ENCODE data around the gene RPP21. TPM values are rescaled to one million over a fixed set of nuclear protein-coding genes. Genes with fewer than 3 reads are reported as not detected.

The RPP21 gene
- total and polyA plus RNA-seq, 2 of the 8 experiments (the other 6 are each of a cell fraction or from before 2014, with no cell fraction given): 63.0 to 219 TPM

DNA sequence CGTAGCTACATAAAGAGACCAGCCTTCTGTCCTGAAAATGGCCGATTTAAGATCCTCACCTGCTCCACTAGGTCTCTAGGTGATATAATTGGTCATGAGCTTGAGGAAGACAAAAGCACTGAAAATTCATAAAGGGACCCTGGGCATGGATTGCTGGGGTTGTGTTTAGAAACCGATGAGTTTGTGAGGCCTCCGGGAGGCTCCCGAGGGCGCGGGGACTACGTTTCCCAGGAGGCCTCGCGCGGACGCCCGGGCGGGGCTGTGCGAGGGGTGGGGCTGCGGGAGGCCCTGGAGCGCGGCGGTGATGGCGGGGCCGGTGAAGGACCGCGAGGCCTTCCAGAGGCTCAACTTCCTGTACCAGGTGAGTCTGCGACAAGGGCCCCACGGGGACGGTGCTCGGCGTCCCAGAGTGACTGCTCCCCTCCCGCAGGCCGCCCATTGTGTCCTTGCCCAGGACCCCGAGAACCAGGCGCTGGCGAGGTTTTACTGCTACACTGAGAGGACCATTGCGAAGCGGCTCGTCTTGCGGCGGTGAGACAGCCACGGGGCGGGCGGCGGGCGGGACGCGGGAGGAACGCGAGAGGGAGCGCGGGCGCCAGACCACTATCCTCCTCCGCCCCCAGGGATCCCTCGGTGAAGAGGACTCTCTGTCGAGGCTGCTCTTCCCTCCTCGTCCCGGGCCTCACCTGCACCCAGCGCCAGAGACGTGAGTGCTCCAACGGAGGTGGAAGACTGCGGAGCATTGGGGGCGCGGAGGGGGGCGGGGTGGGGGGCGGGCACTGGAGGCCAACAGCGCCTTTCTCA, at the start of gene RPP21 (continued):
- TF ChIP-seq, protein P1, sequence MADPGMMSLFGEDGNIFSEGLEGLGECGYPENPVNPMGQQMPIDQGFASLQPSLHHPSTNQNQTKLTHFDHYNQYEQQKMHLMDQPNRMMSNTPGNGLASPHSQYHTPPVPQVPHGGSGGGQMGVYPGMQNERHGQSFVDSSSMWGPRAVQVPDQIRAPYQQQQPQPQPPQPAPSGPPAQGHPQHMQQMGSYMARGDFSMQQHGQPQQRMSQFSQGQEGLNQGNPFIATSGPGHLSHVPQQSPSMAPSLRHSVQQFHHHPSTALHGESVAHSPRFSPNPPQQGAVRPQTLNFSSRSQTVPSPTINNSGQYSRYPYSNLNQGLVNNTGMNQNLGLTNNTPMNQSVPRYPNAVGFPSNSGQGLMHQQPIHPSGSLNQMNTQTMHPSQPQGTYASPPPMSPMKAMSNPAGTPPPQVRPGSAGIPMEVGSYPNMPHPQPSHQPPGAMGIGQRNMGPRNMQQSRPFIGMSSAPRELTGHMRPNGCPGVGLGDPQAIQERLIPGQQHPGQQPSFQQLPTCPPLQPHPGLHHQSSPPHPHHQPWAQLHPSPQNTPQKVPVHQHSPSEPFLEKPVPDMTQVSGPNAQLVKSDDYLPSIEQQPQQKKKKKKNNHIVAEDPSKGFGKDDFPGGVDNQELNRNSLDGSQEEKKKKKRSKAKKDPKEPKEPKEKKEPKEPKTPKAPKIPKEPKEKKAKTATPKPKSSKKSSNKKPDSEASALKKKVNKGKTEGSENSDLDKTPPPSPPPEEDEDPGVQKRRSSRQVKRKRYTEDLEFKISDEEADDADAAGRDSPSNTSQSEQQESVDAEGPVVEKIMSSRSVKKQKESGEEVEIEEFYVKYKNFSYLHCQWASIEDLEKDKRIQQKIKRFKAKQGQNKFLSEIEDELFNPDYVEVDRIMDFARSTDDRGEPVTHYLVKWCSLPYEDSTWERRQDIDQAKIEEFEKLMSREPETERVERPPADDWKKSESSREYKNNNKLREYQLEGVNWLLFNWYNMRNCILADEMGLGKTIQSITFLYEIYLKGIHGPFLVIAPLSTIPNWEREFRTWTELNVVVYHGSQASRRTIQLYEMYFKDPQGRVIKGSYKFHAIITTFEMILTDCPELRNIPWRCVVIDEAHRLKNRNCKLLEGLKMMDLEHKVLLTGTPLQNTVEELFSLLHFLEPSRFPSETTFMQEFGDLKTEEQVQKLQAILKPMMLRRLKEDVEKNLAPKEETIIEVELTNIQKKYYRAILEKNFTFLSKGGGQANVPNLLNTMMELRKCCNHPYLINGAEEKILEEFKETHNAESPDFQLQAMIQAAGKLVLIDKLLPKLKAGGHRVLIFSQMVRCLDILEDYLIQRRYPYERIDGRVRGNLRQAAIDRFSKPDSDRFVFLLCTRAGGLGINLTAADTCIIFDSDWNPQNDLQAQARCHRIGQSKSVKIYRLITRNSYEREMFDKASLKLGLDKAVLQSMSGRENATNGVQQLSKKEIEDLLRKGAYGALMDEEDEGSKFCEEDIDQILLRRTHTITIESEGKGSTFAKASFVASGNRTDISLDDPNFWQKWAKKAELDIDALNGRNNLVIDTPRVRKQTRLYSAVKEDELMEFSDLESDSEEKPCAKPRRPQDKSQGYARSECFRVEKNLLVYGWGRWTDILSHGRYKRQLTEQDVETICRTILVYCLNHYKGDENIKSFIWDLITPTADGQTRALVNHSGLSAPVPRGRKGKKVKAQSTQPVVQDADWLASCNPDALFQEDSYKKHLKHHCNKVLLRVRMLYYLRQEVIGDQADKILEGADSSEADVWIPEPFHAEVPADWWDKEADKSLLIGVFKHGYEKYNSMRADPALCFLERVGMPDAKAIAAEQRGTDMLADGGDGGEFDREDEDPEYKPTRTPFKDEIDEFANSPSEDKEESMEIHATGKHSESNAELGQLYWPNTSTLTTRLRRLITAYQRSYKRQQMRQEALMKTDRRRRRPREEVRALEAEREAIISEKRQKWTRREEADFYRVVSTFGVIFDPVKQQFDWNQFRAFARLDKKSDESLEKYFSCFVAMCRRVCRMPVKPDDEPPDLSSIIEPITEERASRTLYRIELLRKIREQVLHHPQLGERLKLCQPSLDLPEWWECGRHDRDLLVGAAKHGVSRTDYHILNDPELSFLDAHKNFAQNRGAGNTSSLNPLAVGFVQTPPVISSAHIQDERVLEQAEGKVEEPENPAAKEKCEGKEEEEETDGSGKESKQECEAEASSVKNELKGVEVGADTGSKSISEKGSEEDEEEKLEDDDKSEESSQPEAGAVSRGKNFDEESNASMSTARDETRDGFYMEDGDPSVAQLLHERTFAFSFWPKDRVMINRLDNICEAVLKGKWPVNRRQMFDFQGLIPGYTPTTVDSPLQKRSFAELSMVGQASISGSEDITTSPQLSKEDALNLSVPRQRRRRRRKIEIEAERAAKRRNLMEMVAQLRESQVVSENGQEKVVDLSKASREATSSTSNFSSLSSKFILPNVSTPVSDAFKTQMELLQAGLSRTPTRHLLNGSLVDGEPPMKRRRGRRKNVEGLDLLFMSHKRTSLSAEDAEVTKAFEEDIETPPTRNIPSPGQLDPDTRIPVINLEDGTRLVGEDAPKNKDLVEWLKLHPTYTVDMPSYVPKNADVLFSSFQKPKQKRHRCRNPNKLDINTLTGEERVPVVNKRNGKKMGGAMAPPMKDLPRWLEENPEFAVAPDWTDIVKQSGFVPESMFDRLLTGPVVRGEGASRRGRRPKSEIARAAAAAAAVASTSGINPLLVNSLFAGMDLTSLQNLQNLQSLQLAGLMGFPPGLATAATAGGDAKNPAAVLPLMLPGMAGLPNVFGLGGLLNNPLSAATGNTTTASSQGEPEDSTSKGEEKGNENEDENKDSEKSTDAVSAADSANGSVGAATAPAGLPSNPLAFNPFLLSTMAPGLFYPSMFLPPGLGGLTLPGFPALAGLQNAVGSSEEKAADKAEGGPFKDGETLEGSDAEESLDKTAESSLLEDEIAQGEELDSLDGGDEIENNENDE (IDR thresholded peaks at IDR 0.05; ENCODE audit: insufficient replicate concordance, low read length): no peak
- no peak for TF ChIP-seq EGR1 (IDR thresholded peaks at IDR 0.05; ENCODE audit: borderline replicate concordance, low read depth, low read length)
- peak; percentile 80 for TF ChIP-seq KDM4A (IDR thresholded peaks at IDR 0.05; ENCODE audit: low read depth, low read length, severe bottlenecking)
- no peak for TF ChIP-seq SRF (IDR thresholded peaks at IDR 0.05; ENCODE audit: low read depth, low read length)
- TF ChIP-seq TAF1 (IDR thresholded peaks at IDR 0.05; ENCODE audit: low read depth, low read length): peak; percentile 89
- TF ChIP-seq SIN3A (conservative IDR thresholded peaks at IDR 0.05 in 1 of 2, IDR thresholded peaks at IDR 0.05 in 1 of 2; ENCODE audit: low read depth in 1 of 2, low read length in 2 of 2): peak; percentile 55 to 62; a peak in 1 of 4 replicates
- TF ChIP-seq CREB1 (IDR thresholded peaks at IDR 0.05): peak; percentile 52; the same call in 1 of the 2 replicates
- no peak for TF ChIP-seq RXRA (IDR thresholded peaks at IDR 0.05; ENCODE audit: insufficient read depth, low read depth, low read length)
- no peak for TF ChIP-seq EP300 (IDR thresholded peaks at IDR 0.05; ENCODE audit: borderline replicate concordance in 1 of 2, low read depth in 2 of 2, low read length in 2 of 2)
- no peak for TF ChIP-seq FOSL1 (IDR thresholded peaks at IDR 0.05; ENCODE audit: insufficient read depth, low read depth, low read length)

Measured in H1 (cell line).